HCT116 (cell line): ENCODE results near the gene NCOA5.

ENCODE experiments used
- CBX3 ChIP-seq: IDR thresholded peaks from 2 replicates; pipeline ENCODE4 v1.6.1; 2012; ENCODE audit warnings: low read depth
- CTCF ChIP-seq, 3 experiments: fragments of 200-600 bp in 1 of 3; sonication (generic) in 1 of 3; IDR thresholded peaks in 2 of 3; conservative IDR thresholded peaks in 1 of 3; 2 replicates each; pipeline ENCODE4 v1.5.1; 2012 to 2017; ENCODE audit warnings: low read depth in 2 of 3, low read length in 2 of 3, antibody characterized with exemption in 1 of 3, borderline replicate concordance in 1 of 3, control low read depth in 1 of 3, mild to moderate bottlenecking in 1 of 3, mixed read lengths in 1 of 3, mixed run types in 1 of 3, moderate library complexity in 1 of 3; ENCODE audit not compliant: insufficient read depth in 1 of 3
- EZH2phosphoT487 ChIP-seq: fragments of 200-600 bp; IDR thresholded peaks from 2 replicates; pipeline ENCODE4 v1.6.1; 2018; ENCODE audit warnings: antibody characterized with exemption, borderline replicate concordance
- MAX ChIP-seq: IDR thresholded peaks from 2 replicates; pipeline ENCODE4 v1.6.1; 2012
- POLR2A ChIP-seq: IDR thresholded peaks from 2 replicates; pipeline ENCODE4 v1.7.0; 2011; ENCODE audit warnings: borderline replicate concordance; ENCODE audit not compliant: insufficient read depth, insufficient read length; ENCODE audit errors: extremely low read depth
- SIN3A ChIP-seq: IDR thresholded peaks from 2 replicates; pipeline ENCODE4 v1.6.1; 2012; ENCODE audit warnings: low read depth
- SP1 ChIP-seq: IDR thresholded peaks from 2 replicates; pipeline ENCODE4 v1.6.1; 2012; ENCODE audit warnings: low read depth
- TF ChIP-seq, protein P1 (sequence below): IDR thresholded peaks from 2 replicates; pipeline ENCODE4 v1.6.1; 2012

DNA sequence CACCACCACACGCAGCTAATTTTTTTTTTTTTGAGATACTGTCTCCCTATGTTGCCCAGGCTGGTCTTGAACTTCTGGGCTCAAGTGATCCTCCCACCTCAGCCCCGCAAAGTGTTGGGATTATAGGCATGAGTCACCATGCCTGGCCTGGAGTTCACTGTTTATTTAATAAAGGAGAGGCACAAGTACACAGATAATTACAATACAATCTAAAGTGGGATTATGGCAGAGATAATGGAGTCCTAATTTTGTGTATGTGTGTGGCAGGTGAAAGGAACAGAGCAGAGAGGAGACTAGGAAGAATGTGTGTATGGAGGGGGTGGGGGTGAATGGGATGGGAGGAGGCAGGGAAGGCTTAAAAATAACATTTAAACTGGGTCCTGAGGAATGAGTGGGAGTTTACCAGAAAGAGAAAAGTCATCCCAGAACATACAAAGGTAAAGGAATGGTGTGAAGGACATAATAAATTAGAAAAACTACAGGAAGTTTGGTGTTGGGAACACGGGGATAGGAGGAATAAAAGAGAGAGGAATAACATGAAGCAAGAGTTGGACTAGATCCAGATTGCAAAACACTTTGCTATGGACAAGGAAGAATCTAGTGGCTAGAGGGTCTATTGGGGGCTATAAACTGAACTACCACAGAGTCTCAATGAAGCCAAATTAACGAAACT is 4.4 kb downstream of the NCOA5 start:
- TF ChIP-seq CTCF (IDR thresholded peaks at IDR 0.05 in 2 of 3, conservative IDR thresholded peaks at IDR 0.05 in 1 of 3; ENCODE audit: borderline replicate concordance in 1 of 3, insufficient read depth in 1 of 3, low read depth in 2 of 3, low read length in 2 of 3), result no peak
- TF ChIP-seq MAX, result no peak
- TF ChIP-seq POLR2A, result no peak
- TF ChIP-seq, protein P1, sequence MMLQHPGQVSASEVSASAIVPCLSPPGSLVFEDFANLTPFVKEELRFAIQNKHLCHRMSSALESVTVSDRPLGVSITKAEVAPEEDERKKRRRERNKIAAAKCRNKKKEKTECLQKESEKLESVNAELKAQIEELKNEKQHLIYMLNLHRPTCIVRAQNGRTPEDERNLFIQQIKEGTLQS, result no peak
- no peak for TF ChIP-seq EZH2phosphoT487
- no peak for TF ChIP-seq SP1
- TF ChIP-seq CBX3, result no peak
- no peak for TF ChIP-seq SIN3A
